Stimulated activated CD8-positive, alpha-beta memory T cell treated with anti-CD3 and anti-CD28 coated beads, Interleukin-7, amount 100 ng/mL, for 4 hours (primary cell): ENCODE results near the gene EGLN3.

Experiments used
- DNase-seq, 2 donors: peaks; one replicate each; pipeline ENCODE4 v3.0.0-alpha.2; 2020; ENCODE audit warnings: low read depth in 2 of 2

EGLN3 gene

DNA sequence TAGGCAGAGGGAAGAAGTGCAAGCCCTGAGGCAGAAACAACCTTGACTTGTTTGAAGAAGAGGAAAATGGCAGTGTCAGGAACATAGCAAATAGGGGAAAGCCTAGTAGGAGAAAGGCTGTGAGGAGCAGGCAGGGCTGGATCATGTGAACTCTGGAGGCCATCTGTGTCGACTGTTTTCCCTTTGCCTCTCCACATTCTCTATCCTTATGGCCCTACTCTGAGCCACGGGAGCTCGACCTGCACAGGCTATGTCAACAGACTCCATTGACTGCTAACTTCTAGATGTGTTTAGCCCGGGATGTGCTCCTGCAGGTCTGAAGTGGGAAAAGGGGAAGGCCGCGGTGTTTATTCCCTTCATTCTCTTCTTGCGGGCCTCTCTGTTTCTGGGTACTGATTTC is 35.2 kb downstream of the EGLN3 start:
- DNase-seq: no peak

DNA sequence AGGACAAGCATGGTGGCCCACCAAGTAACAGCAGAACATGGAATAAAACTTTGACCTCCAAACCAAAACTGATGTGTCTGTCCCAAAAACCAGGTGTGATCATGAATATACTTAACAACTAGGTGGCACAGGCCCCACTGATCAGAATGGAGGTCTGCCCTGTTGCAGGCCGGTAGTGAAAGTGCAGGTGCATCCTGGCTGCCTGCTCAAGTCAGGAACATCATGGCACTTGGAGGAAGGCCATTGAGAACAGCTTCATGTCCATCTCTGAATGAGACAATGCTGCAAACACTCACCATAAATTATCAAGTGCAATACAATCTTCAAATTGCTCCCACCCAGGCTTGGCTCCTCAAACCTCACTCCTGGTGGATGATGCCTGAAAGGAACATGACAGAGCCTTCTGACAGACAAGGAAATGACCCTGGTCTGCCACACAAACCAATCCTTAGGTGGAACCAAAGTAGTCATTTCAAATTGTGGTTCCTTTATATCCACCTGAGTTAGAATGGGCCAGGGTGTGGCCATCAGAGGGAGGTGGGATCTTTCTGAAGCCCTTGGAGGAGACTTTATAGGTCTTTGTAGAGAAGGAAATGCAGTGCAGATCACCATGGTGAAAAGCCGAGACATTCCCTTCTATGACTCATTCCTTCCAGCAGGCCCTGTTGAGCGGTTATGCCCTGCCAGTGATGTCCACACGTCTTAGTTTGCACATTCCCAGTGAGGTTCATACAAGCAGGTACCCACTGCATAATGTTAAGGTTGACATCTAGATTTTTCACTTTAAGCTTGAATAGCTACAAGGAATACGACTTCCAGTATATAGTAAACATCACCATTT is 36.0 kb downstream of the EGLN3 start:
- no peak for DNase-seq

DNA sequence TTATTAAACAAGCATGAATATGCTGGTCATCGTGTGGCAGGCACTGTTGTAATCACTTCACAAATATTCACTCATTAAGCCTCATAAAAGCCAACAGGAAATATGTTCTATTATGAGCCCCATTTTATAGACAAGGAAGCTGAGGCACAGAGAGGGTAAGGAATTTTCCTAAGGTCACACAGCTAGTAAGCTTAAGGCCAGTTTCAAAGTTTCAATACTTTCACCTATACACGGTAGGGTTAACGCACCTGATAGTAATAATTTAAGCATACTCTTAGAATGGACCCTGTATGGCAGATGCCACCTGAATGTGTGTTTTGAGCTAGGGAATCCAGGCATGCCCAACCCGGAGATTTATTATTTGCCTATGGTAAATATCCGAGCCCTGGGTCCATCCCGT is 39.8 kb downstream of the EGLN3 start:
- DNase-seq: no peak

- DNase-seq: no peak
These were observed 40.4 kb downstream of the EGLN3 start for GRCh38 chr14:33910435-33910834.

DNA sequence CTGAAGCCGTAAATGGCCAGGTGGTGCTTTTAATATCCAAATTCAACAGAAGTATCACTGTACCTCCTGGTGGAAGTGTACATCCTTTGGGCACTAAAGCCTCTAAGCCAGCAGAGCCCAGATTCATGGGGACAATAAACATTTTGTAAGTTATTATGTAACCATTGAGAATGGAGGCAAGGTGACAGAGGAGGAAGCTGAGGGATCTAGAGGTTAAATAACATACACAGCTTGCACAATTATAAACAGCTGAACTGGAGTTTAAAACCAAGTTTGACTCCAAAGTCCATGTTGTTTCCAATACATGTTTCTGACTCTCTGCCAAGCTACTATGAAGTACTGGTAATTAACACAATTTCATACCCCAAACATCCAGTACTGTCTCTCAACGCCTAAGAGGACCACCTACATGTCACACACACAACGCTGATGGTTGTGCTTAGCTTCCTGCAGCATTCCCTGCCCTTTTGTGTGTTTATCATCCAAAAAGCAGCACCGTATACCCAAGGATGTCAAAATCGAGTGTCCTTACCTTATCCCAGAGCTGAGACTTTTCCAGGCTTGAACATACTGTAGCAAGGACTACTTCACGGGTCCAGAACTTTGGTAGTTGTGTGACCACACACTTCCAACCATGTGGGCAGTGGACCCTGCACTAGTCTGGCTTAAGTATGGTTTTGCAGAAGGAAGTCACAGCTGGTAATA is 41.3 kb downstream of the EGLN3 start:
- DNase-seq: no peak

DNA sequence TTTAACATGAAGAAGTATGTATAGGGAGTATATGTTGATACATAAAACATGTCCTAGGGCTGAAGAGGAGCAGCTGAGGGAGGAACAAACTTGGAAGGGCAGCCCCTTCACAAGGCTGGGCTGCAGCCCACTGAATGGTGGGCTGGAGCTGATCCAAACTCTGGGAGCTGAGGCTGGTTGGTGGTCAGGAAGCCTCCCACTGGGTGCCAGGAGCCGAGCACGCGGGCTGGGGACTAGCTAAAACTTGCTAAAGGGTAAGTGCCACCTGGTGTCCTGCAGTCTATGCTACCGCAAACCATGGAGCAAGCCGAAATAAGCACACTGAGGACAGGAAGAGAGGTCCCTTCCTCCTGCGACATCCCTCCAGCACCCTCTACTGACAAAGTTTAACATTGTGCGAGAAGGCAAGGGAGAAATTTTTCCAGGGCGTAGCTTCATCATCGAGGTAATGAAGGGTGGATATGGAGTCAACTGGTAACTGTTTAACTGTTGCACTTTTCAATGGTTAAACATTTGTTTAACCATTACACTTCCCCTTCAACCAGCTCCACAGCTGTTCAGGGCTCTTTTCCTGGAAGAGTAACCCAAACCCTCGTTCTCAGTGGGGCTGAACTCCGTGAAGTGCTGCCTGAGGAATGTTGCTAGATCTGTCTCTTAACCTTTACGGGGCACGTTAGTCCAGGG is 42.2 kb downstream of the EGLN3 start:
- no peak for DNase-seq

- DNase-seq: no peak
These were observed 43.9 kb downstream of the EGLN3 start for GRCh38 chr14:33906968-33907367.

- no peak for DNase-seq
These were observed 46.3 kb downstream of the EGLN3 start for GRCh38 chr14:33904609-33905008.

DNA sequence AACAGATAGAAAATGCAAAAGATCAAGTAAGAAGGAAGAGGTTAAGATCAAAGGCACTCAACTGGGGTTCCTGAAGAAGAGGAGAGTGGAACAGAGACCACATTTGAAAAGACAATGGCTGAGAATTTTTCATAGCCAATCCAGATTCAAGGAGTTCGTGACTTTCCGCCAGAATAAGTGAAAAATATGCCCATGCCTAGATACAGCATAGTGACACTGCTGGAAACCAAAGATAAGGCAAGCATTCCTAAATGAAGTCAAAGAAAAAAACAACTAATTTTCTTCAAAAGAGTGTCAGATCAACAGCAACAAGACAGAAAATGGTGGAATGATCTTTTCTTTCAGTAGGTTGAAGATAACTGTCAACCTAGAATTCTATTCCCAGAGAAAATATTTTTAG is 47.5 kb downstream of the EGLN3 start:
- no peak for DNase-seq

- DNase-seq: no peak
These were observed 48.5 kb downstream of the EGLN3 start for GRCh38 chr14:33902363-33902762.

- no peak for DNase-seq
These were observed 49.3 kb downstream of the EGLN3 start for GRCh38 chr14:33901426-33902155.

DNA sequence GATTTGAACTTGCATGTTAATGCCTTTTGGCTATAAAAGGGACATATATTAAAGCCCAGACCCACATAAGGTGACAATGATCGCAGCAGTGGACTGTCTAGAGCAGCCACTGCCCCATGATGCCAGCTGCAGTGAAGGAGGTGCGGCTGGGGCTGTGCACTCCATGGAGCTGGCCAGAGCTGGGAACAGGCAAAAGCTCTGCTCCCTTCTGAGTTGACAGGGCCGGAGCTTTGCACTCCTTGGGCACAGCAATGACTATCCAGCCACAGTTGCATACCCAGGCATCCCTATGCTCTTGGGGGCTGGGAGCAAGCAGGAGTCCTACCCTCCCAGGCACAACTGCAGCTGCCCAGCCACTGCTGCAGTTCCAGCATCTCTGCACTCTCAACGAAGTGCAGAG is 50.2 kb downstream of the EGLN3 start:
- no peak for DNase-seq

- DNase-seq: no peak
These were observed 51.0 kb downstream of the EGLN3 start for GRCh38 chr14:33899723-33900341.

DNA sequence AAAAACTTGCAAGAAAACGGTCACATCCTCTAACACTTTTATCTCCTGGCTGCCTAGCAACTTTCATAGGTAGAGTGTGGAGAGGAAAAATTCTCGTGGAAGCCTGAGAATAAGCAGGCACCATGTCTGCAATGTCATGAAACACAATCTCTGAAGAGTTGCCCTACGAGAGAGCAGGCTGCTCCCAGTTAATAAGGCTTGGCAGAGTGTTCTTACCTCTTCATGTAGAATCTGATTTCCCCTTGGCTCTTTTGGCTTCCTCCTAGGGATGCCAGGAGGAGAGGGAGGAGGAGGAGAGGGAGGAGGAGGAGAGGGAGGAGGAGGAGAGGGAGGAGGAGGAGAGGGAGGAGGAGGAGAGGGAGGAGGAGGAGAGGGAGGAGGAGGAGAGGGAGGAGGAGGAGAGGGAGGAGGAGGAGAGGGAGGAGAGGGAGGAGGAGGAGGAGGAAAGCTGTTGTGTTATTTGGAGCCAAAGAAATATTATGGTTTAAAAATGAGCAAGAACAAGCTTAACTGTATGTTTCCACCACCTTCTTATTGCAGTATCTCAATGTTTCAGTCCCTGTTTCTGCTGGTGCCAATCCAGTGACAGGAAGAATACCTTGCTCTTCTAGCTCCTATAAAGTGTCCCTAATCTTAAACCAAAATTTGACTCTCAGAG is 52.9 kb downstream of the EGLN3 start:
- no peak for DNase-seq

DNA sequence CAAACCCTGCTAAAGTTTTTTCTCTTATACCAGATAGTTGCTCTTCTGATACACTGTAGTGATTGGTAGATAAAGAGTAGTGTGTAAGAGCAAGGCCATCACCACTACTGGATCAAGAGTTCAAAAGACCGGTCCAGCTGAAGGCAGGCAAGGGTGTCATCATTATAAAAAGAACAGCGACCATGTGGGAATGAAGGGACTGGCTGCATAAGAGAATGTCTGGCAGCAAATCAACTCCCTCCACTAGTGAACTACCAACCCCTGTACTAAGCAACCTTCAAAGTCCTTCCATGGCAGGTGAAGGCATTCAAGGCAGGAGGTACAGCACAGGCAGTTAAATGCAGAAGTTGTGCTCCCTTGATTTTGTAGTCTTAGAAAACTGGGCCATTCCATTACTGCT is 53.5 kb downstream of the EGLN3 start:
- no peak for DNase-seq

- DNase-seq: no peak
These were observed 56.5 kb downstream of the EGLN3 start for GRCh38 chr14:33894339-33894738.

GRCh38 chr14:33891700-33892099 is 59.2 kb downstream of the EGLN3 start:
- DNase-seq: no peak

DNA sequence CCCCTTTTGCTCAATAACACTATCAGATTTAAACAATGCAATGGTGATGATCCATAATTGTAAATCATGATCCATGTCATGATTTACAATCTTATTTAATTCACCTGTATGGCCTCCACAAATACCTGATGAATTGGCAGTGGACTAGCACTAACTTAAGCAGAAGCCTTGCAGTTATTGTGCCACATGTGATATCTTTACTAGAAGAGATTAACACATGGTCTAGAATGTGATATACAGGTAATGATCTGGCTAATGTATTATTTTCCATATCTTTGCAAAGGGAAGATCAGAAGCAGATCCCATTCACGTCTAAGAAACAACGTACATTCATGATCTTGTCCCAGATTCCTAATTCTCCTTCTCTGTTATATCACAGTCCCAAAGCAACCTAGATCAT is 66.0 kb downstream of the EGLN3 start:
- no peak for DNase-seq

DNA sequence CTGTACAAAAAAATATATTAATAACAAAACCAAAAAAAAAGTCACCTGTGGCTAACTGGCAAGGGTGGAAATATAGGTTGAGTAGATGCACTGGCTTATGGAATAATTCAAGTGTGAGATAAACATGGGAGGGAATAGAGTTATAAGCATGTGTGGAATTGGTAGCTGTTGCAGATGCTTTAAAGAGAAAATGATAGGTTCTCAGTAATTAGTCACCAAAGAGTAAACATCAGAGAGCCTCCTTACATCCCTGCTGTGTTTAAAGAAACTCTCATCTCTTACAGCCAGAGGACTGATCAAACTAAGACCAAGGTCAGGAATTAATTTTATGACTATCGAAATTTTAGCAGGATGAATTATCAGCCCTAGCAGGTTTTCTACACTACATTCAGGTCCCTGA is 70.5 kb downstream of the EGLN3 start:
- no peak for DNase-seq

DNA sequence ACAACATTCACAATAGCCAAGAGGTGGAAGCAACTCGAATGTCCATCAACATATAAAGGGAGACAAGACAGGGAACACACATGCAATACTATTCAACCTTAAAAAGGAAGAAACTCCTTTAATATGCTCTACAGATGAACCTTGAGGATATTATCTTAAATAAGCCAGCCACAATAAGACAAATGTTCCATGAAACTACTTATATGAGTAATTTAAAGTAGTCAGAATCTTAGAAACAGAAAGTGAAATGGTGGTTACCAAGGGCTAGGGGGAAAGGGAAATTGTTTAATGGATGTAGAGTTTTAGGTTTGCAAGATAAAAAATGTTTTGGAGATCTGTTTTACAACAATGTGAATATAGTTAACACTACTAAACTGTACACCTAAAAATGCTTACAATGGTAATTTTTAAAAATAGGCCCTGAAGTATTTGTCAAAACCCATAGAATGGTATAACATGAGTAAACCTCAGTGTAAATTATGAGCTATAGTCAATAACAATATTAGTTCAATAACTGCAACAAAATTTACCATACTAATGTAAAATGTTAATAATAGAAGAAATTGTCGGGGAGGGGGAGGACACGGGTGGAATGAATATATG is 71.1 kb downstream of the EGLN3 start:
- DNase-seq: no peak

DNA sequence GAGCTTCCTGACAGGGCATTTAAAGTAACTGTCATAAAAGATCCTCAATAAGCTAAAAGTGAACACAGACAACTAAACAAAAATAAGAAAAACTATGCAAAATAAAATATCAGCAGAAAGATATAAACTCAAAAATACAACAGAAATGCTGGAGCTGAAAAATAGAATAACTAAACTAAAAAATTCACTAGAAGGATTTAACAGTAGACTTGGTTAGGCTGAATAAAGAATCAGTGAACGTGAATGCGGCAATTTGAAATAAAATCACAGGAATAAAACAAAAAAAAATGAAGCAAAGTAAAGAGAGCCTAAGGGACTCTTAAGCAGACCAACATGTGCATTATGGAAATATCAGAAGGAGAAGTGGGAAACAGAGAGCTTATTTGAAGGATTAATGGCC is 74.6 kb downstream of the EGLN3 start:
- no peak for DNase-seq
